HepG2 (cell line): Measurements from ENCODE around the gene GMPPA. TPM values are rescaled to one million over a fixed set of nuclear protein-coding genes. Genes with fewer than 3 reads are reported as not detected.

ENCODE experiments used
- ARNT2 ChIP-seq: sonication (generic); formaldehyde crosslinking; IDR thresholded peaks from 2 replicates; pipeline ENCODE4 v1.8.0; 2022; ENCODE audit warnings: mild to moderate bottlenecking, low read depth, missing genetic modification reagents, moderate library complexity
- CCDC6 ChIP-seq: sonication (generic); formaldehyde crosslinking; IDR thresholded peaks from 2 replicates; pipeline ENCODE4 v1.8.1; 2022; ENCODE audit warnings: mild to moderate bottlenecking, missing genetic modification reagents, moderate library complexity
- CENPT ChIP-seq: sonication (generic); formaldehyde crosslinking; IDR thresholded peaks from 2 replicates; pipeline ENCODE4 v1.8.0; 2022; ENCODE audit warnings: low read depth, mild to moderate bottlenecking, moderate library complexity, missing genetic modification reagents
- DR1 ChIP-seq: sonication (generic); formaldehyde crosslinking; IDR thresholded peaks from 2 replicates; pipeline ENCODE4 v1.8.0; 2021; ENCODE audit warnings: mild to moderate bottlenecking, missing genetic modification reagents, inconsistent platforms
- ESRRA ChIP-seq: sonication (generic); formaldehyde crosslinking; IDR thresholded peaks from 2 replicates; pipeline ENCODE4 v1.5.1; 2020; ENCODE audit warnings: mild to moderate bottlenecking, low read depth, missing genetic modification reagents
- HINFP ChIP-seq: sonication (generic); formaldehyde crosslinking; IDR thresholded peaks from 2 replicates; pipeline ENCODE4 v1.4.0; 2020; ENCODE audit warnings: low read depth, mild to moderate bottlenecking, missing genetic modification reagents
- KLF12 ChIP-seq: sonication (generic); formaldehyde crosslinking; IDR thresholded peaks from 2 replicates; pipeline ENCODE4 v1.4.0; 2020; ENCODE audit warnings: missing genetic modification reagents, borderline replicate concordance
- KMT2A ChIP-seq: sonication (generic); formaldehyde crosslinking; IDR thresholded peaks from 2 replicates; pipeline ENCODE4 v1.4.0; 2020; ENCODE audit warnings: missing genetic modification reagents
- PAX8 ChIP-seq: sonication (generic); formaldehyde crosslinking; IDR thresholded peaks from 2 replicates; pipeline ENCODE4 v1.8.0; 2022; ENCODE audit warnings: mild to moderate bottlenecking, missing genetic modification reagents, borderline replicate concordance
- RARG ChIP-seq: sonication (generic); formaldehyde crosslinking; IDR thresholded peaks from 2 replicates; pipeline ENCODE4 v1.4.0; 2020; ENCODE audit warnings: low read depth, mild to moderate bottlenecking, missing genetic modification reagents
- SNRNP70 ChIP-seq: fragments of 200-400 bp; formaldehyde crosslinking; IDR thresholded peaks from 2 replicates; pipeline ENCODE4 v1.6.1; 2017; ENCODE audit warnings: mild to moderate bottlenecking, low read depth, low read length, moderate library complexity
- TRAFD1 ChIP-seq: sonication (generic); formaldehyde crosslinking; IDR thresholded peaks from 2 replicates; pipeline ENCODE4 v1.5.1; 2020; ENCODE audit warnings: missing genetic modification reagents, mild to moderate bottlenecking, borderline replicate concordance
- ZC3H4 ChIP-seq: sonication (generic); formaldehyde crosslinking; IDR thresholded peaks from 2 replicates; pipeline ENCODE4 v1.4.0; 2020; ENCODE audit warnings: missing genetic modification reagents, borderline replicate concordance
- polyA plus RNA-seq, 8 experiments: library from polyadenylated mRNA; depleted of rRNA in 3 of 8; stranded (reverse) in 7 of 8; unstranded in 1 of 8; fragments of >200 nt; fragmentation: Illumina TruSeq in 4 of 8; extraction: Trizol in 4 of 8; gene quantifications; 2 replicates each; pipeline versions ENCODE4 v1.2.1 to v1.2.3, GENCODE V29; 2011 to 2016; ENCODE audit warnings: low read depth in 4 of 8, missing spikeins in 1 of 8, mixed read lengths in 1 of 8; ENCODE audit not compliant: insufficient read depth in 1 of 8
- total RNA-seq, 5 experiments: library from RNA; depleted of rRNA; stranded (reverse); fragments of >200 nt; fragmentation: Illumina TruSeq; extraction: Trizol; gene quantifications; 2 replicates each; pipeline ENCODE4 v1.2.3, GENCODE V29; 2016; ENCODE audit warnings: low read depth in 1 of 5
- TF ChIP-seq, protein P1 (sequence below): sonication (generic); formaldehyde crosslinking; IDR thresholded peaks from 2 replicates; pipeline ENCODE4 v1.5.0; 2020; ENCODE audit warnings: mild to moderate bottlenecking, missing genetic modification reagents, borderline replicate concordance
- TF ChIP-seq, protein P2 (sequence below): IDR thresholded peaks from 2 replicates; pipeline ENCODE4 v1.6.1; 2018; ENCODE audit warnings: missing genetic modification reagents

Gene GMPPA
- total and polyA plus RNA-seq, 2 of the 13 experiments (the other 11 are each of a cell fraction or from before 2014, with no cell fraction given) = 81.1 to 106 TPM

- TF ChIP-seq, protein P1, sequence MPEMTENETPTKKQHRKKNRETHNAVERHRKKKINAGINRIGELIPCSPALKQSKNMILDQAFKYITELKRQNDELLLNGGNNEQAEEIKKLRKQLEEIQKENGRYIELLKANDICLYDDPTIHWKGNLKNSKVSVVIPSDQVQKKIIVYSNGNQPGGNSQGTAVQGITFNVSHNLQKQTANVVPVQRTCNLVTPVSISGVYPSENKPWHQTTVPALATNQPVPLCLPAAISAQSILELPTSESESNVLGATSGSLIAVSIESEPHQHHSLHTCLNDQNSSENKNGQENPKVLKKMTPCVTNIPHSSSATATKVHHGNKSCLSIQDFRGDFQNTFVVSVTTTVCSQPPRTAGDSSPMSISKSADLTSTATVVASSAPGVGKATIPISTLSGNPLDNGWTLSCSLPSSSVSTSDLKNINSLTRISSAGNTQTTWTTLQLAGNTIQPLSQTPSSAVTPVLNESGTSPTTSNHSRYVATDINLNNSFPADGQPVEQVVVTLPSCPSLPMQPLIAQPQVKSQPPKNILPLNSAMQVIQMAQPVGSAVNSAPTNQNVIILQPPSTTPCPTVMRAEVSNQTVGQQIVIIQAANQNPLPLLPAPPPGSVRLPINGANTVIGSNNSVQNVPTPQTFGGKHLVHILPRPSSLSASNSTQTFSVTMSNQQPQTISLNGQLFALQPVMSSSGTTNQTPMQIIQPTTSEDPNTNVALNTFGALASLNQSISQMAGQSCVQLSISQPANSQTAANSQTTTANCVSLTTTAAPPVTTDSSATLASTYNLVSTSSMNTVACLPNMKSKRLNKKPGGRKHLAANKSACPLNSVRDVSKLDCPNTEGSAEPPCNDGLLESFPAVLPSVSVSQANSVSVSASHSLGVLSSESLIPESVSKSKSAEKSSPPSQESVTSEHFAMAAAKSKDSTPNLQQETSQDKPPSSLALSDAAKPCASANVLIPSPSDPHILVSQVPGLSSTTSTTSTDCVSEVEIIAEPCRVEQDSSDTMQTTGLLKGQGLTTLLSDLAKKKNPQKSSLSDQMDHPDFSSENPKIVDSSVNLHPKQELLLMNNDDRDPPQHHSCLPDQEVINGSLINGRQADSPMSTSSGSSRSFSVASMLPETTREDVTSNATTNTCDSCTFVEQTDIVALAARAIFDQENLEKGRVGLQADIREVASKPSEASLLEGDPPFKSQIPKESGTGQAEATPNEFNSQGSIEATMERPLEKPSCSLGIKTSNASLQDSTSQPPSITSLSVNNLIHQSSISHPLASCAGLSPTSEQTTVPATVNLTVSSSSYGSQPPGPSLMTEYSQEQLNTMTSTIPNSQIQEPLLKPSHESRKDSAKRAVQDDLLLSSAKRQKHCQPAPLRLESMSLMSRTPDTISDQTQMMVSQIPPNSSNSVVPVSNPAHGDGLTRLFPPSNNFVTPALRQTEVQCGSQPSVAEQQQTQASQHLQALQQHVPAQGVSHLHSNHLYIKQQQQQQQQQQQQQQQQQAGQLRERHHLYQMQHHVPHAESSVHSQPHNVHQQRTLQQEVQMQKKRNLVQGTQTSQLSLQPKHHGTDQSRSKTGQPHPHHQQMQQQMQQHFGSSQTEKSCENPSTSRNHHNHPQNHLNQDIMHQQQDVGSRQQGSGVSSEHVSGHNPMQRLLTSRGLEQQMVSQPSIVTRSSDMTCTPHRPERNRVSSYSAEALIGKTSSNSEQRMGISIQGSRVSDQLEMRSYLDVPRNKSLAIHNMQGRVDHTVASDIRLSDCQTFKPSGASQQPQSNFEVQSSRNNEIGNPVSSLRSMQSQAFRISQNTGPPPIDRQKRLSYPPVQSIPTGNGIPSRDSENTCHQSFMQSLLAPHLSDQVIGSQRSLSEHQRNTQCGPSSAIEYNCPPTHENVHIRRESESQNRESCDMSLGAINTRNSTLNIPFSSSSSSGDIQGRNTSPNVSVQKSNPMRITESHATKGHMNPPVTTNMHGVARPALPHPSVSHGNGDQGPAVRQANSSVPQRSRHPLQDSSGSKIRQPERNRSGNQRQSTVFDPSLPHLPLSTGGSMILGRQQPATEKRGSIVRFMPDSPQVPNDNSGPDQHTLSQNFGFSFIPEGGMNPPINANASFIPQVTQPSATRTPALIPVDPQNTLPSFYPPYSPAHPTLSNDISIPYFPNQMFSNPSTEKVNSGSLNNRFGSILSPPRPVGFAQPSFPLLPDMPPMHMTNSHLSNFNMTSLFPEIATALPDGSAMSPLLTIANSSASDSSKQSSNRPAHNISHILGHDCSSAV (CRISPR knock-in tag) = no peak
- peak; percentile 72; the same call in 1 of the 2 replicates for TF ChIP-seq HINFP (CRISPR knock-in tag)
- TF ChIP-seq TRAFD1 (CRISPR knock-in tag) = no peak; the same call in 1 of the 2 replicates
- TF ChIP-seq ESRRA (CRISPR knock-in tag) = peak; percentile 54
- peak; percentile 74; the same call in 1 of the 2 replicates for TF ChIP-seq CCDC6
- TF ChIP-seq PAX8 (CRISPR knock-in tag) = peak; percentile 88; the same call in 1 of the 2 replicates
- TF ChIP-seq RARG (CRISPR knock-in tag) = no peak
- TF ChIP-seq, protein P2, sequence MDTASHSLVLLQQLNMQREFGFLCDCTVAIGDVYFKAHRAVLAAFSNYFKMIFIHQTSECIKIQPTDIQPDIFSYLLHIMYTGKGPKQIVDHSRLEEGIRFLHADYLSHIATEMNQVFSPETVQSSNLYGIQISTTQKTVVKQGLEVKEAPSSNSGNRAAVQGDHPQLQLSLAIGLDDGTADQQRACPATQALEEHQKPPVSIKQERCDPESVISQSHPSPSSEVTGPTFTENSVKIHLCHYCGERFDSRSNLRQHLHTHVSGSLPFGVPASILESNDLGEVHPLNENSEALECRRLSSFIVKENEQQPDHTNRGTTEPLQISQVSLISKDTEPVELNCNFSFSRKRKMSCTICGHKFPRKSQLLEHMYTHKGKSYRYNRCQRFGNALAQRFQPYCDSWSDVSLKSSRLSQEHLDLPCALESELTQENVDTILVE = peak; percentile 88
- peak; percentile 72 for TF ChIP-seq ARNT2 (CRISPR knock-in tag)
- TF ChIP-seq ZC3H4 (CRISPR knock-in tag) = no peak
- no peak for TF ChIP-seq CENPT (CRISPR knock-in tag)
- TF ChIP-seq KMT2A = peak; percentile 77
- peak; percentile 83; the same call in 1 of the 2 replicates for TF ChIP-seq KLF12
- TF ChIP-seq DR1 = peak; percentile 92
- TF ChIP-seq SNRNP70 = no peak
Observed at GRCh38 chr2:219543596-219544358, 45.1 kb downstream of the GMPPA start, which contains the start of the genes CHPF and TMEM198 (continued).
